Peyer's patch (tissue), 4 donors: ENCODE results near the gene CMYA5.

ENCODE experiments used
- POLR2A ChIP-seq, 2 donors: fragments of 450-650 bp; IDR thresholded peaks; one replicate each; pipeline ENCODE4 v1.5.1; 2017; ENCODE audit warnings: antibody characterized with exemption in 2 of 2, mild to moderate bottlenecking in 2 of 2, moderate library complexity in 2 of 2
- TF ChIP-seq, protein P1 (sequence below), 6 experiments: fragments of 450-650 bp in 4 of 6; fragments of 200-600 bp in 2 of 6; sonication (generic) in 1 of 6; IDR thresholded peaks; one replicate each; pipeline ENCODE4 v1.5.1; 2017 to 2019; ENCODE audit warnings: antibody characterized with exemption in 6 of 6, mild to moderate bottlenecking in 3 of 6, moderate library complexity in 1 of 6

- no peak for TF ChIP-seq POLR2A (IDR thresholded peaks at IDR 0.05)
- TF ChIP-seq, protein P1, sequence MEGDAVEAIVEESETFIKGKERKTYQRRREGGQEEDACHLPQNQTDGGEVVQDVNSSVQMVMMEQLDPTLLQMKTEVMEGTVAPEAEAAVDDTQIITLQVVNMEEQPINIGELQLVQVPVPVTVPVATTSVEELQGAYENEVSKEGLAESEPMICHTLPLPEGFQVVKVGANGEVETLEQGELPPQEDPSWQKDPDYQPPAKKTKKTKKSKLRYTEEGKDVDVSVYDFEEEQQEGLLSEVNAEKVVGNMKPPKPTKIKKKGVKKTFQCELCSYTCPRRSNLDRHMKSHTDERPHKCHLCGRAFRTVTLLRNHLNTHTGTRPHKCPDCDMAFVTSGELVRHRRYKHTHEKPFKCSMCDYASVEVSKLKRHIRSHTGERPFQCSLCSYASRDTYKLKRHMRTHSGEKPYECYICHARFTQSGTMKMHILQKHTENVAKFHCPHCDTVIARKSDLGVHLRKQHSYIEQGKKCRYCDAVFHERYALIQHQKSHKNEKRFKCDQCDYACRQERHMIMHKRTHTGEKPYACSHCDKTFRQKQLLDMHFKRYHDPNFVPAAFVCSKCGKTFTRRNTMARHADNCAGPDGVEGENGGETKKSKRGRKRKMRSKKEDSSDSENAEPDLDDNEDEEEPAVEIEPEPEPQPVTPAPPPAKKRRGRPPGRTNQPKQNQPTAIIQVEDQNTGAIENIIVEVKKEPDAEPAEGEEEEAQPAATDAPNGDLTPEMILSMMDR (IDR thresholded peaks at IDR 0.05) = no peak
These were observed 148.3 kb downstream of the CMYA5 start for GRCh38 chr5:79837761-79838551.
